H9 (cell line): ENCODE results near the gene FFAR3. TPM values are rescaled to one million over a fixed set of nuclear protein-coding genes. Genes with fewer than 3 reads are reported as not detected.

Experiments
- DNase-seq: peaks from one replicate; pipeline ENCODE4 v3.0.0-alpha.2; 2017
- H2AFZ ChIP-seq: one replicate; pipeline ENCODE4 v1.6.1; 2013; ENCODE audit warnings: mild to moderate bottlenecking, low read length, control low read depth, moderate library complexity
- H2AK5ac ChIP-seq: 2 replicates; pipeline ENCODE4 v1.6.1; 2013; ENCODE audit warnings: low read length, control low read depth, mixed read lengths; ENCODE audit not compliant: insufficient read length
- H2BK120ac ChIP-seq: one replicate; pipeline ENCODE4 v1.6.1; 2013; ENCODE audit warnings: low read depth, mild to moderate bottlenecking, low read length, control low read depth, inconsistent platforms; ENCODE audit not compliant: poor library complexity, severe bottlenecking
- H2BK12ac ChIP-seq: 2 replicates; pipeline ENCODE4 v1.6.1; 2013; ENCODE audit warnings: low read length, control low read depth, mixed read lengths, low read depth; ENCODE audit not compliant: insufficient read length
- H2BK15ac ChIP-seq: 2 replicates; pipeline ENCODE4 v1.6.1; 2013; ENCODE audit warnings: low read depth, low read length, control low read depth
- H2BK20ac ChIP-seq: one replicate; pipeline ENCODE4 v1.6.1; 2013; ENCODE audit warnings: low read depth, mild to moderate bottlenecking, low read length, control low read depth, inconsistent platforms; ENCODE audit not compliant: poor library complexity, severe bottlenecking
- H2BK5ac ChIP-seq: 2 replicates; pipeline ENCODE4 v1.6.1; 2013; ENCODE audit warnings: low read length, control low read depth, mixed read lengths; ENCODE audit not compliant: insufficient read length
- H3K14ac ChIP-seq: 2 replicates; pipeline ENCODE4 v1.6.1; 2013; ENCODE audit warnings: low read length, control low read depth; ENCODE audit not compliant: insufficient read depth
- H3K18ac ChIP-seq: 2 replicates; pipeline ENCODE4 v1.6.1; 2013; ENCODE audit warnings: low read depth, mild to moderate bottlenecking, mixed read lengths, low read length, control low read depth; ENCODE audit not compliant: insufficient read length
- H3K23ac ChIP-seq: 2 replicates; pipeline ENCODE4 v1.6.1; 2013; ENCODE audit warnings: low read length, control low read depth, mixed read lengths, low read depth; ENCODE audit not compliant: insufficient read length
- H3K23me2 ChIP-seq: 2 replicates; pipeline ENCODE4 v1.6.1; 2013; ENCODE audit warnings: low read depth, mild to moderate bottlenecking, mixed read lengths, low read length, control low read depth; ENCODE audit not compliant: insufficient read length, poor library complexity, severe bottlenecking
- H3K27ac ChIP-seq: 2 replicates; pipeline ENCODE4 v1.5.1; 2013; ENCODE audit warnings: low read length, control low read depth, mixed read lengths, low read depth; ENCODE audit not compliant: insufficient read length
- H3K27me3 ChIP-seq: 2 replicates; pipeline ENCODE4 v1.6.1; 2013; ENCODE audit warnings: low read length, control low read depth, inconsistent platforms; ENCODE audit not compliant: insufficient read depth
- H3K4ac ChIP-seq: 2 replicates; pipeline ENCODE4 v1.6.1; 2013; ENCODE audit warnings: low read depth, mild to moderate bottlenecking, control low read depth, inconsistent platforms, low read length, moderate library complexity
- H3K4me1 ChIP-seq: 2 replicates; pipeline ENCODE4 v1.6.1; 2013; ENCODE audit warnings: low read length, control low read depth, inconsistent platforms; ENCODE audit not compliant: insufficient read depth
- H3K4me2 ChIP-seq: 2 replicates; pipeline ENCODE4 v1.6.1; 2013; ENCODE audit warnings: low read length, control low read depth, mixed read lengths; ENCODE audit not compliant: insufficient read length, insufficient read depth
- H3K56ac ChIP-seq: 2 replicates; pipeline ENCODE4 v1.6.1; 2013; ENCODE audit warnings: low read depth, mild to moderate bottlenecking, mixed read lengths, low read length, control low read depth; ENCODE audit not compliant: insufficient read length
- H3K79me1 ChIP-seq: 2 replicates; pipeline ENCODE4 v1.6.1; 2013; ENCODE audit warnings: low read depth, mild to moderate bottlenecking, moderate library complexity, low read length, control low read depth, inconsistent platforms; ENCODE audit not compliant: insufficient read depth, poor library complexity, severe bottlenecking
- H3K79me2 ChIP-seq: 2 replicates; pipeline ENCODE4 v1.6.1; 2013; ENCODE audit warnings: low read length, control low read depth, inconsistent platforms; ENCODE audit not compliant: insufficient read depth
- H3K9ac ChIP-seq: 2 replicates; pipeline ENCODE4 v1.6.1; 2013; ENCODE audit warnings: low read length, control low read depth, mixed read lengths; ENCODE audit not compliant: insufficient read length; ENCODE audit errors: extremely low read depth
- H3K9me3 ChIP-seq: one replicate; pipeline ENCODE4 v1.6.1; 2013; ENCODE audit warnings: low read depth, low read length, inconsistent platforms; ENCODE audit not compliant: control insufficient read depth
- H3T11ph ChIP-seq: one replicate; pipeline ENCODE4 v1.6.1; 2013; ENCODE audit warnings: mild to moderate bottlenecking, low read length, control low read depth, inconsistent platforms
- H4K20me1 ChIP-seq: one replicate; pipeline ENCODE4 v1.6.1; 2013; ENCODE audit not compliant: control insufficient read depth, insufficient read length, insufficient read depth
- H4K5ac ChIP-seq: 2 replicates; pipeline ENCODE4 v1.6.1; 2013; ENCODE audit warnings: low read depth, mild to moderate bottlenecking, mixed read lengths, low read length, control low read depth; ENCODE audit not compliant: insufficient read length
- H4K8ac ChIP-seq: replicated peaks from 2 replicates; pipeline ENCODE4 v1.6.1; 2013; ENCODE audit warnings: low read length, control low read depth, mixed read lengths, low read depth; ENCODE audit not compliant: insufficient read length
- H4K91ac ChIP-seq: 2 replicates; pipeline ENCODE4 v1.6.1; 2013; ENCODE audit warnings: low read depth, mild to moderate bottlenecking, moderate library complexity, mixed read lengths, low read length, control low read depth; ENCODE audit not compliant: insufficient read length
- H3K27ac Mint-ChIP-seq, 3 experiments: 2 replicates in 2 of 3; 3 replicates in 1 of 3; pipeline ENCODE4 v1.8.0; 2020 to 2021; ENCODE audit warnings: mixed read lengths in 3 of 3, mild to moderate bottlenecking in 1 of 3, moderate library complexity in 1 of 3
- H3K27me3 Mint-ChIP-seq: 2 replicates; pipeline ENCODE4 v1.8.0; 2021; ENCODE audit warnings: low read depth, mild to moderate bottlenecking, moderate library complexity, mixed read lengths
- H3K36me3 Mint-ChIP-seq, 3 experiments: 2 replicates in 2 of 3; 3 replicates in 1 of 3; pipeline ENCODE4 v1.8.0; 2020 to 2021; ENCODE audit warnings: low read depth in 3 of 3, mixed read lengths in 3 of 3; ENCODE audit not compliant: insufficient read depth in 1 of 3
- H3K4me1 Mint-ChIP-seq, 2 experiments: 2 replicates each; pipeline ENCODE4 v1.8.0; 2020; ENCODE audit warnings: mixed read lengths in 2 of 2
- H3K4me3 Mint-ChIP-seq, 2 experiments: 2 replicates in 1 of 2; 3 replicates in 1 of 2; pipeline ENCODE4 v1.8.0; 2020 to 2021; ENCODE audit warnings: mild to moderate bottlenecking in 2 of 2, mixed read lengths in 2 of 2, moderate library complexity in 1 of 2
- H3K9me3 Mint-ChIP-seq, 2 experiments: 2 replicates in 1 of 2; 3 replicates in 1 of 2; pipeline ENCODE4 v1.8.0; 2020; ENCODE audit warnings: mild to moderate bottlenecking in 2 of 2, mixed read lengths in 2 of 2, moderate library complexity in 1 of 2
- WGBS: extraction: QIAGEN DNeasy Blood & Tissue Kit; methylation state at CpG from one replicate; pipeline ENCODE4 v1.1.7; 2013; ENCODE audit warnings: missing lambda C conversion rate, low lambda C conversion rate, mixed read lengths; ENCODE audit not compliant: insufficient read length; ENCODE audit errors: extremely low coverage; 5-methylcytosine and 5-hydroxymethylcytosine counted together
- total RNA-seq: library from RNA; stranded (reverse); gene quantifications from 2 replicates; pipeline ENCODE4 v1.2.1, GENCODE V29; 2021
- TF ChIP-seq, protein P1 (sequence below): fragments of 200-600 bp; sonication (generic); conservative IDR thresholded peaks from 3 replicates; pipeline ENCODE4 v1.8.0; 2021; ENCODE audit warnings: antibody characterized with exemption, mild to moderate bottlenecking

FFAR3 gene
- total RNA-seq, 1 experiment from 2014 or later: not detected

DNA sequence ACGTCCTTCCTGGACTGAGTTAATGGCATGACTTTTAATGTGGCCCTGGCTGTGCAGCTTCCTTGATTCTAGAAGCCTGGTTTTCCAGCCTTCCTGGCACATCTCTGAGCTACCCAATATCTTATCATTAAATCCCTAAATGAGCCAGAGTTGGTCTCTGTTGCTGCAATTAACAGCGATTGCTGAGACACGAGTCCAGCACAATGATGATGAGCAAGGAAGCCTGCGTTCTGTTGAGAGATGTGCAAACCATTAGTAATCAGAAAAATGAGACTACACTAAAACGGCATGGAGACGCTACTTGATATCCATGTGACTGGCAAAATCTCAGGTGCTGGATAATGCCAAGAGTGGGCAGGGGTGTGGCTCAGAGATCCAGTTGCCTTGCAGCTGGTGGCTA, 38.8 kb downstream of the FFAR3 start:
- Histone ChIP-seq H4K8ac (no peak overlapping the region), H2BK15ac (no peak overlapping the region), H3K56ac (no peak overlapping the region), H4K20me1 (no peaks in the 10 kb centered on the region), H3K18ac (no peak overlapping the region), H3K27ac (no peak overlapping the region), H3K9ac (no peak overlapping the region), H3K79me1 (no peaks in the 10 kb centered on the region), H2AK5ac (no peak overlapping the region), H2BK20ac (no peak overlapping the region), H3K23me2 (no peaks in the 10 kb centered on the region), H2BK12ac (no peak overlapping the region), H3K9me3 (no peaks in the 10 kb centered on the region), H4K91ac (no peak overlapping the region), H3K23ac (no peak overlapping the region), H3T11ph (no peak overlapping the region), H3K27me3 (no peaks in the 10 kb centered on the region), H3K4me1 (no peaks in the 10 kb centered on the region), H2BK5ac (no peak overlapping the region), H2BK120ac (no peak overlapping the region), H3K4me2 (no peak overlapping the region), H2AFZ (no peak overlapping the region), H4K5ac (no peak overlapping the region), H3K79me2 (no peaks in the 10 kb centered on the region), H3K4ac (no peak overlapping the region), H3K14ac (no peak overlapping the region)
- Mint-ChIP-seq H3K9me3 (no peaks in the 10 kb centered on the region; a peak in 1 of 5 replicates), H3K4me3 (no peak overlapping the region), H3K27me3 (peaks cover 2% of the 10 kb centered on the region; the same call in 1 of the 2 replicates), H3K4me1 (no peaks in the 10 kb centered on the region), H3K36me3 (no peaks in the 10 kb centered on the region), H3K27ac (no peak overlapping the region)
- TF ChIP-seq, protein P1, sequence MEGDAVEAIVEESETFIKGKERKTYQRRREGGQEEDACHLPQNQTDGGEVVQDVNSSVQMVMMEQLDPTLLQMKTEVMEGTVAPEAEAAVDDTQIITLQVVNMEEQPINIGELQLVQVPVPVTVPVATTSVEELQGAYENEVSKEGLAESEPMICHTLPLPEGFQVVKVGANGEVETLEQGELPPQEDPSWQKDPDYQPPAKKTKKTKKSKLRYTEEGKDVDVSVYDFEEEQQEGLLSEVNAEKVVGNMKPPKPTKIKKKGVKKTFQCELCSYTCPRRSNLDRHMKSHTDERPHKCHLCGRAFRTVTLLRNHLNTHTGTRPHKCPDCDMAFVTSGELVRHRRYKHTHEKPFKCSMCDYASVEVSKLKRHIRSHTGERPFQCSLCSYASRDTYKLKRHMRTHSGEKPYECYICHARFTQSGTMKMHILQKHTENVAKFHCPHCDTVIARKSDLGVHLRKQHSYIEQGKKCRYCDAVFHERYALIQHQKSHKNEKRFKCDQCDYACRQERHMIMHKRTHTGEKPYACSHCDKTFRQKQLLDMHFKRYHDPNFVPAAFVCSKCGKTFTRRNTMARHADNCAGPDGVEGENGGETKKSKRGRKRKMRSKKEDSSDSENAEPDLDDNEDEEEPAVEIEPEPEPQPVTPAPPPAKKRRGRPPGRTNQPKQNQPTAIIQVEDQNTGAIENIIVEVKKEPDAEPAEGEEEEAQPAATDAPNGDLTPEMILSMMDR: no peak
- WGBS: no CpG with 5 or more reads among the region's 6 CpGs
- DNase-seq: no peak
